ENCODE measurements around the gene GPR12.

DNA sequence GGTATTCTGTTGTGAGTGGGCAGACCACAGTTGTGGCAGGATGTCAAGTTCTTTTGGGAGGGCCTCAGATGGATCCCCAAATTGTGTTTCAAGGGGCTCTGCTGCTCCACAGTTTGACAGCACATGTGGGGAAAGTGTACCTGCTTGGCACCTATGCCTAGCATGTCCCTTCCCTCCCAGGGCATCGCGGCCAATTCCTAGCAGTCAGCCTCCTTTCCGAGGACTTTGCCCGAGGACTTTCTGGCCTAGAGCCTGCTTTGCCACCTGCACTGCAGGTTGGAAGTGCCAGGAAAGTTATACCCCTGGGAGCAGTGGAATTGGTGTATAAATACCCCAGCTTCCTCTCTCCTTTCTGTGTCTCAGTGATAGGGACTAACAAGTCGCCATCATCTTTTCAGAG lies 11.9 kb upstream of the GPR12 start:
- no peak for TF ChIP-seq EZH2 (IDR thresholded peaks at IDR 0.05)
- TF ChIP-seq POLR2AphosphoS5 (IDR thresholded peaks at IDR 0.05; ENCODE audit: borderline replicate concordance, low read depth, low read length), result no peak
